Measurements from ENCODE around the gene TIMM9.
"Not testable (repeated sequence)": the region's sequence is repeated elsewhere in the genome, so short reads cannot be mapped to it uniquely, and the experiment has no call there.

Gene TIMM9

GRCh38 chr14:58416934-58417333, 10.4 kb downstream of the TIMM9 start:
- H3K4me3 Mint-ChIP-seq, H3K27me3 Mint-ChIP-seq, H3K9me3 Mint-ChIP-seq, H3K27ac Mint-ChIP-seq: not testable (repeated sequence)
- H3K4me1 Mint-ChIP-seq (ENCODE audit: low read depth): peaks cover 24% of the 10 kb centered on the region
- H3K36me3 Mint-ChIP-seq (ENCODE audit: low read depth): peaks cover 78% of the 10 kb centered on the region

DNA sequence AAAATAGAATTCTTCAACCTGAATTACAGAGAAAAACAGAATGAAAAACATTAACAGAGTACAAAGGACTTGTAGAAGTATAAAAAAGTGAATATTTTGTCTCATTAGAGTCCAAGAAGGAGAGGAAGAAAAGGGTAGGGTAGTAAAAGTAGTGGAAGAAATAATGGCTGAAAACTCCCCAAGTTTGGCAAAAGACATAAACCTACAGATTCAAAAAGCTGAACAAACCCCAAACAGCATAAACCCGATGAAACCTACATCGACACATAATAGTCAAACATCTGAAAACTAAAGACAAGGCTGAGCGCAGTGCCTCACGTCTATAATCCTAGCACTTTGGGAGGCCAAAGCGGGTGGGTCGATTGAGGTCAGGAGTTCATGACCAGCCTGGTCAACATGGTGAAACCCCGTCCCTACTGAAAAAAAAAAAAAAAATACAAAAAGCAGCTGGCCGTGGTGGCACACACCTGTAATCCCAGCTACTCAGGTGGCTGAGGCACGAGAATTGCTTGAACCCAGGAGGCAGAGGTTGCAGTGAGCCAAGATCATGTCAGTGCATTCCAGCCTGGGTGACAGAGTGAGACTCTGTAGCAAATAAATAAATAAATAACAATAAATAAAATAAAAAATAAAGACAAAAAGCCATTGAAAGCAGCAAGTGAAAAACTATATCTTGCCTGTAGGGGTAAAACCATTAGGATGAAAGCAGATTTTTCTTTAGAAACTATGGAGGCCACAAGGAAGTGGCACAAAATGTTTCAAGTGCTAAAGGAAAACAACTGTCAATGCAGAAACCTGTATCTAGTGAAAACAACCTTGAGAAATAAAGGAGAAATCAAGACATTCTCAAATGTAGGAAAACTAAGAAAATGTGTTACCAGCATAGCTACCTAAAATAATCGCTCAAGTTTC, 11.4 kb downstream of the TIMM9 start:
- H3K4me3 Mint-ChIP-seq: no peak overlapping the region
- H3K4me1 Mint-ChIP-seq (ENCODE audit: low read depth): peaks cover 24% of the 10 kb centered on the region
- H3K9me3 Mint-ChIP-seq: peaks cover 3% of the 10 kb centered on the region
- peaks cover 73% of the 10 kb centered on the region for H3K36me3 Mint-ChIP-seq (ENCODE audit: low read depth)
- no peaks in the 10 kb centered on the region for H3K27me3 Mint-ChIP-seq
- H3K27ac Mint-ChIP-seq: no peak overlapping the region

DNA sequence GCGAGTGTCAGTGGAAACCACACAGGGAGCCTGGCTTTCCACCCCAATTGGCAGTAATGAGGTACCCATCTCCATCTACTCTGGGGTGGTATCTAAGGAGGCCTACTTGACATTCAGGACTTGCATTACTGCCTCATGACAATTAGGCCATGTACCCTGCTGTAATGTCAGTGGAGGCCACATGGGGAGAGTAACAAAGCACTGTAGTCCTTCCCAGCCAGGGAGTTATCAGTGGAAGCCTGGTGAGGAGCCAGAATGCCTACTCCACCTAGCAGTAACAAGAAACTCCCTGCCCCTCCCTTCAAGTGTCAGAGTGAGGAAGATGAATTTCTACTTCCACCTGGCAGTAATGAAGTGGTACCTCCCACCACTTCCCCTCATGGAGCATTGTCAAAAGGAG, 12.5 kb downstream of the TIMM9 start:
- Mint-ChIP-seq H3K27me3 (no peaks in the 10 kb centered on the region), H3K4me3 (no peak overlapping the region), H3K27ac (no peak overlapping the region), H3K36me3 (ENCODE audit: low read depth) (peaks cover 70% of the 10 kb centered on the region), H3K9me3 (peaks cover 3% of the 10 kb centered on the region), H3K4me1 (ENCODE audit: low read depth) (peaks cover 20% of the 10 kb centered on the region)

DNA sequence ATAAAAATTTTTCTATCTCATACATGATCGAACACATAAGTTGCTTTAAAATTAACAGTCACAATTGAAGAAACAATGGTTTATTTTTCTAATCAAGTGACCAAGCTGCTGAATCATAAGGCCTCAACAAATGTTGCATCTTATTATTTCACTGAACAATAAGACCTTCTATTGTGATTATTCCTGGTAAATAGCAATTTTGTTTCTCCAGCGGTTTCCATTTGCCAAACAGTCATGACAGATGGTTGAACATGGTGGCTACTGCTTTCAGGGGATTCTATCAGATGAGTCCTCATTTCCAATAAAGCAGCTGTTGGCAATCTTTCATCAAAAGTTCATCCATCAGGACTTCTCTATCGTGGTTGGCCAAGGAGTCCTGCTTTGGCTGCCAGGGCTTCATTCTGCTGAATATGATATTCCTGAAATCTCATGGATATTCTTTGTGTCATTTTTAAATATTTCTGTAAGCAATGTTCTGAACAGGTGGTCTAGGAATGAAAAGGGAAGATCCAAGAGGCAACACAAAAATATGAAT, 18.6 kb downstream of the TIMM9 start:
- H3K9me3 Mint-ChIP-seq: no peaks in the 10 kb centered on the region

GRCh38 chr14:58401587-58401986, 25.7 kb downstream of the TIMM9 start:
- Mint-ChIP-seq H3K9me3 (no peaks in the 10 kb centered on the region), H3K4me1 (ENCODE audit: low read depth) (peaks cover 3% of the 10 kb centered on the region)

More for the DNA sequence above, 18.6 kb downstream of the TIMM9 start:
- H3K27ac Mint-ChIP-seq: no peak overlapping the region
- H3K27me3 Mint-ChIP-seq: no peaks in the 10 kb centered on the region
- no peaks in the 10 kb centered on the region for H3K4me1 Mint-ChIP-seq (ENCODE audit: low read depth)
- H3K4me3 Mint-ChIP-seq: no peak overlapping the region
- H3K36me3 Mint-ChIP-seq (ENCODE audit: low read depth): peaks cover 59% of the 10 kb centered on the region

DNA sequence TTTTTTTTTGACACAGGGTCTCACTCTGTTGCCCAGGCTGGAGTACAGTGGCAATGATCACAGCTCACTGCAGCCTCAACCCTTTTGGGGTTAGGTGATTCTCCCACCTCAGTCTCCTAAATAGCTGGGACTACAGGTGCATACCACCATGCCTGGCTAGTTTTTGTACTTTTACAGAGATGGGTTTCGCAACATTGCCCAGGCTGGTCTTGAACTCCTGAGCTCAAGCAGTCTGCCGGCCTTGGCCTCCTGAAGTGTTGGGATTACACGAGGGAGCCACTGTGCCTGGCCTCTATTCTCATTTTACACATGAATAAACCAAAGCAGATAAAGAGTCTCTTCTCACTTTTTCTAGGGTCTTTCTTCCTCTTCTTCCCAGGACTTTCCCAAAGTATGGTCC, 28.4 kb downstream of the TIMM9 start:
- Mint-ChIP-seq H3K9me3 (no peaks in the 10 kb centered on the region), H3K27me3 (no peaks in the 10 kb centered on the region), H3K36me3 (ENCODE audit: low read depth) (peaks cover 10% of the 10 kb centered on the region), H3K27ac (no peak overlapping the region), H3K4me1 (ENCODE audit: low read depth) (peaks cover 13% of the 10 kb centered on the region), H3K4me3 (no peak overlapping the region)

More at GRCh38 chr14:58401587-58401986, 25.7 kb downstream of the TIMM9 start:
- H3K27me3 Mint-ChIP-seq: no peaks in the 10 kb centered on the region
- H3K27ac Mint-ChIP-seq: no peak overlapping the region
- peaks cover 24% of the 10 kb centered on the region for H3K36me3 Mint-ChIP-seq (ENCODE audit: low read depth)
- no peak overlapping the region for H3K4me3 Mint-ChIP-seq

DNA sequence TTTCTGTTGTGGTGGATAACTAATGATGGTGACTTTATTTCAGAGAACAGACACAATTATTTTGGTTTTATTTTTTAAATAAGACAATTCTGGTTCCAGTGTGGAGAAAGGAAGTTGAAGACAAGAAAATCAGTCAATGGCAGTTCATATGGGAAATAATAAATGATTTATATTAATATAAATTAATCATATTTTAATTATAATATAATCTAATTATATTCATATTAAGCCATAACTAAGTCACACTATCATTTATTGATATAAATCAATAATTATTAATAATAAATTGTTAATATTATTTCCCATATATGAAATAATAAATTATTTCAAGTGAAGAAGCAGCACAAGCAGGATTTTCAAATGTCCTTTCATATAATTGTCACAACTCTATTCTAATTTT, 28.8 kb downstream of the TIMM9 start:
- H3K27me3 Mint-ChIP-seq: no peaks in the 10 kb centered on the region
- H3K4me3 Mint-ChIP-seq: no peak overlapping the region
- peaks cover 10% of the 10 kb centered on the region for H3K36me3 Mint-ChIP-seq (ENCODE audit: low read depth)
- no peaks in the 10 kb centered on the region for H3K9me3 Mint-ChIP-seq
- no peak overlapping the region for H3K27ac Mint-ChIP-seq
- peaks cover 13% of the 10 kb centered on the region for H3K4me1 Mint-ChIP-seq (ENCODE audit: low read depth)

- Mint-ChIP-seq H3K27me3 (no peaks in the 10 kb centered on the region), H3K27ac (no peak overlapping the region), H3K9me3 (no peaks in the 10 kb centered on the region), H3K36me3 (ENCODE audit: low read depth) (peaks cover 4% of the 10 kb centered on the region), H3K4me3 (no peak overlapping the region), H3K4me1 (ENCODE audit: low read depth) (peaks cover 13% of the 10 kb centered on the region)
Measured at GRCh38 chr14:58397156-58397555, 30.2 kb downstream of the TIMM9 start.

GRCh38 chr14:58395812-58396788, 31.2 kb downstream of the TIMM9 start, which contains the start of gene TOMM20L:
Gene TOMM20L, plus strand, starts transcription at chr14:58395930. Its CDS starts 28 bp downstream, at chr14:58395958.
- Mint-ChIP-seq H3K4me1 (ENCODE audit: low read depth) (peaks cover 13% of the 10 kb centered on the region), H3K27me3 (no peaks in the 10 kb centered on the region), H3K36me3 (ENCODE audit: low read depth) (peaks cover 4% of the 10 kb centered on the region), H3K9me3 (no peaks in the 10 kb centered on the region), H3K27ac (peak within 1 kb of the TSS; percentile 68), H3K4me3 (peak within 1 kb of the TSS; percentile 73)

DNA sequence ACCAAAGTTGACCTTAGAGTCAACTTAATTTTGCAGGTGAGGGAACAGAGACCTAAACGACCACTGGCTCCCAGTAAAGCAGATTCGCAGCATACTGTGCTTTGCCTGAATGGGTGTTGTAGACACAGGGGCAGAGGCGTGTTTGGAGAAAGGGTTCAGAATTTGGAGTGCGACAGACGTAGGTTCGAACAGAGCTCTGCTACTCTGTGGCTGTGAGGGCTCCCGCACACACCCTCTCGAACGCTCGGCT, 31.8 kb downstream of the TIMM9 start:
- Mint-ChIP-seq H3K4me3 (peak overlapping the region; percentile 73), H3K27ac (peak overlapping the region; percentile 68), H3K9me3 (no peaks in the 10 kb centered on the region), H3K36me3 (ENCODE audit: low read depth) (no peaks in the 10 kb centered on the region), H3K27me3 (no peaks in the 10 kb centered on the region), H3K4me1 (ENCODE audit: low read depth) (peaks cover 13% of the 10 kb centered on the region)

DNA sequence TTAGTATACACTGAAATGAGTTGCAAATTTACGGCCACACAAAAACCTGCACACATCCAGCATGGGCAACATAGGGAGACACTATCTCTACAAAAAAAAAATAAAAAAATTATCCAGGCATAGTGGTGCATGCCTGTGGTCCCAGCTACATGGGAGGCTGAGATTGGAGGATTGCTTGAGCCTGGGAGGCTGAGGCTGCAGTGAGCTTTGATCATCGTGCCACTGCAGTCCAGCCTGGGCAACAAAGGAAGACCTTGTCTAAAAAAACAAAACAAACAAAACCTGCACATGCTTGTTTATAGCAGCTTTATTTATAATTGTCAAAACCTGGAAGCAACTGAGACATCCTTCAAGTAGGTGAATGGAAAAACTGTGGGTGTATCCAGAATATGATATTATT, 36.5 kb downstream of the TIMM9 start:
- H3K27ac Mint-ChIP-seq: no peak overlapping the region
- no peaks in the 10 kb centered on the region for H3K9me3 Mint-ChIP-seq
- no peaks in the 10 kb centered on the region for H3K36me3 Mint-ChIP-seq (ENCODE audit: low read depth)
- H3K27me3 Mint-ChIP-seq: no peaks in the 10 kb centered on the region
- no peak overlapping the region for H3K4me3 Mint-ChIP-seq
- H3K4me1 Mint-ChIP-seq (ENCODE audit: low read depth): peaks cover 6% of the 10 kb centered on the region

- Mint-ChIP-seq H3K9me3 (no peaks in the 10 kb centered on the region), H3K4me1 (ENCODE audit: low read depth) (no peaks in the 10 kb centered on the region), H3K4me3 (no peak overlapping the region), H3K36me3 (ENCODE audit: low read depth) (peaks cover 45% of the 10 kb centered on the region), H3K27me3 (no peaks in the 10 kb centered on the region), H3K27ac (no peak overlapping the region)
Measured at GRCh38 chr14:58376791-58377190, 50.5 kb downstream of the TIMM9 start.

DNA sequence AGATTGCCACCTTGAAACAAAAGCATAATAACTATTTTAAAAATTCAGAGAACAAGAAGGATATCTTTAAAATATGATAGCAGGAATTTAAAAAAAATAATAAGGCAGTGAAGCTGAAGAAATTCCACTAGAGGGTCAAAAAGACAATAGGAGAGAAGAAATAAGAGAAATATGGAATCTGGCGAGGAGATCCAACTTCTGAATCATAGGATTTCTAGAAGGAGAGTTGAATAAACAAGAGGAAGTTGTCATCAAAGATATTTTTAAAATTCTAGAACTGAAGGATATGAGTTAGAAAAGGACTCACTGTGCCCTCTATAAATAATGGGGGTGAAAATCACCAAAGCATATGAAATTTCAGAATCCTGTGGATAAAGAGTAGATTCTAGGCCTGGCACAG, 58.4 kb downstream of the TIMM9 start:
- Mint-ChIP-seq H3K4me1 (ENCODE audit: low read depth) (no peaks in the 10 kb centered on the region), H3K9me3 (no peaks in the 10 kb centered on the region), H3K36me3 (ENCODE audit: low read depth) (peaks cover 50% of the 10 kb centered on the region), H3K27ac (no peak overlapping the region), H3K27me3 (no peaks in the 10 kb centered on the region), H3K4me3 (no peak overlapping the region)

- no peaks in the 10 kb centered on the region for H3K9me3 Mint-ChIP-seq
- peak overlapping the region; percentile 63 for H3K27ac Mint-ChIP-seq
- H3K27me3 Mint-ChIP-seq: no peaks in the 10 kb centered on the region
- H3K4me3 Mint-ChIP-seq: no peak overlapping the region
- peaks cover 48% of the 10 kb centered on the region for H3K36me3 Mint-ChIP-seq (ENCODE audit: low read depth)
- no peaks in the 10 kb centered on the region for H3K4me1 Mint-ChIP-seq (ENCODE audit: low read depth)
Measured at GRCh38 chr14:58367296-58367695, 60.0 kb downstream of the TIMM9 start.

GRCh38 chr14:58364316-58364715, 63.0 kb downstream of the TIMM9 start:
- H3K4me3 Mint-ChIP-seq: no peak overlapping the region
- H3K36me3 Mint-ChIP-seq (ENCODE audit: low read depth): peaks cover 45% of the 10 kb centered on the region
- no peaks in the 10 kb centered on the region for H3K27me3 Mint-ChIP-seq
- H3K27ac Mint-ChIP-seq: no peak overlapping the region
- no peaks in the 10 kb centered on the region for H3K4me1 Mint-ChIP-seq (ENCODE audit: low read depth)
- no peaks in the 10 kb centered on the region for H3K9me3 Mint-ChIP-seq
